Fibroblast of lung (primary cell): ENCODE measurements around the gene CHAMP1. TPM values are rescaled to one million over a fixed set of nuclear protein-coding genes. Genes with fewer than 3 reads are reported as not detected.
A peak's percentile ranks its signal among the peaks of the same experiment; 100 is the strongest.

Experiments used
- DNase-seq, 2 donors: peaks; one replicate each; pipeline versions ENCODE4 v3.0.0 to v3.0.0-alpha.2; 2010; ENCODE audit warnings: low read depth in 2 of 2
- H2AFZ ChIP-seq: 2 replicates; pipeline ENCODE4 v1.5.1; 2012; ENCODE audit warnings: low read length, control low read depth, inconsistent platforms
- H3K27ac ChIP-seq: 2 replicates; pipeline ENCODE4 v1.5.1; 2011; ENCODE audit warnings: low read length, control low read depth; ENCODE audit not compliant: insufficient read depth
- H3K27me3 ChIP-seq: 2 replicates; pipeline ENCODE4 v1.5.1; 2011; ENCODE audit warnings: mild to moderate bottlenecking, low read length; ENCODE audit not compliant: control insufficient read depth, insufficient read depth
- H3K36me3 ChIP-seq: 2 replicates; pipeline ENCODE4 v1.5.1; 2011; ENCODE audit warnings: low read length; ENCODE audit not compliant: control insufficient read depth, insufficient read depth
- H3K4me1 ChIP-seq: 2 replicates; pipeline ENCODE4 v1.5.1; 2011; ENCODE audit warnings: low read length; ENCODE audit not compliant: control insufficient read depth, insufficient read depth; ENCODE audit errors: extremely low read depth
- H3K4me2 ChIP-seq: 2 replicates; pipeline ENCODE4 v1.5.1; 2011; ENCODE audit warnings: low read length, control low read depth; ENCODE audit not compliant: insufficient read depth; ENCODE audit errors: extremely low read depth
- H3K4me3 ChIP-seq, 4 experiments: fragments of 200-600 bp in 1 of 4; sonication (generic) in 1 of 4; replicated peaks in 1 of 4; 2 replicates each; pipeline ENCODE4 v1.5.1; 2011 to 2016; ENCODE audit warnings: low read length in 4 of 4, low read depth in 3 of 4, mild to moderate bottlenecking in 3 of 4, control low read depth in 2 of 4, inconsistent platforms in 1 of 4, mixed read lengths in 1 of 4; ENCODE audit not compliant: insufficient read depth in 1 of 4; ENCODE audit errors: control extremely low read depth in 1 of 4
- H3K79me2 ChIP-seq: 2 replicates; pipeline ENCODE4 v1.5.1; 2012; ENCODE audit warnings: mild to moderate bottlenecking, low read length, inconsistent platforms; ENCODE audit not compliant: control insufficient read depth, insufficient read depth
- H3K9ac ChIP-seq: 2 replicates; pipeline ENCODE4 v1.5.1; 2011; ENCODE audit warnings: mild to moderate bottlenecking, low read length, control low read depth; ENCODE audit not compliant: insufficient read depth
- H3K9me3 ChIP-seq: 2 replicates; pipeline ENCODE4 v1.5.1; 2012; ENCODE audit warnings: low read depth, low read length; ENCODE audit not compliant: control insufficient read depth, insufficient read depth
- H4K20me1 ChIP-seq: 2 replicates; pipeline ENCODE4 v1.5.1; 2011; ENCODE audit warnings: low read length; ENCODE audit not compliant: control insufficient read depth, insufficient read depth; ENCODE audit errors: extremely low read depth
- CTCF ChIP-seq, 2 donors: IDR thresholded peaks in 1 of 2; conservative IDR thresholded peaks in 1 of 2; 1 replicate in 1 of 2; 2 replicates in 1 of 2; pipeline ENCODE4 v1.5.1; 2011 to 2012; ENCODE audit warnings: low read length in 2 of 2, control low read depth in 1 of 2, inconsistent platforms in 1 of 2, low read depth in 1 of 2, mild to moderate bottlenecking in 1 of 2
- EZH2 ChIP-seq: IDR thresholded peaks from 2 replicates; pipeline ENCODE4 v1.5.1; 2012; ENCODE audit warnings: low read length, control low read depth, mild to moderate bottlenecking; ENCODE audit errors: missing control alignments
- polyA plus RNA-seq, 2 donors: library from polyadenylated mRNA; depleted of rRNA in 1 of 2; stranded (reverse) in 1 of 2; unstranded in 1 of 2; fragments of >200 nt; gene quantifications; 2 replicates each; pipeline ENCODE4 v1.2.1, GENCODE V29; 2011 to 2012; ENCODE audit warnings: missing spikeins in 1 of 2
- total RNA-seq: library from RNA; depleted of rRNA; stranded (reverse); fragments of >200 nt; gene quantifications from 2 replicates; pipeline ENCODE4 v1.2.1, GENCODE V29; 2014

The CHAMP1 gene
- total and polyA plus RNA-seq, 2 donors (not counting 1 experiment from before 2014, with no cell fraction given) = 14.5 to 35.2 TPM

DNA sequence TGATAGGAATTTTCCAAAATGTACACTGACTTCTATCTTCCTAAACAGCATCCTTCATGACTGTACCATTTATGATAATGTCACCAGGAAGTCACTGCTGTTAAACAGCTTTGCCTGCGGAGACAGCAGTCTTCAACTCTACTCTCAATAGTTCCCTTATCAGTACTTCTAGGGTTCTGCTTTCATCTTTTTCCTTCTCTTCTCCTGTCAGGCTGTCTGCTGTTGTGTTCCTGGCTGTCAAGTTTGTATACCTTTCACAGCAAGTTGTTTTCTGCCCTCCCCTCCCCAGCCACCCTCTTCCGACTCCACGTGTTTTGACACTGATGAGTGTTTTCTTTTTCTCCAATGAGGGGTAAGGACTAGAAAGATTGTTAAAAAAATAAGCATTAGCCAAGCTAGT is 30.7 kb upstream of the CHAMP1 start:
- Histone ChIP-seq H3K9me3 (no peaks in the 10 kb centered on the region), H3K4me3 (peak overlapping the region in 2 of 4 experiments; percentile 30 to 94), H3K79me2 (peaks cover 29% of the 10 kb centered on the region), H3K4me1 (peaks cover 8% of the 10 kb centered on the region), H3K27ac (no peak overlapping the region), H2AFZ (no peak overlapping the region), H3K4me2 (peak overlapping the region; percentile 48), H3K27me3 (no peaks in the 10 kb centered on the region), H3K36me3 (peaks cover 6% of the 10 kb centered on the region), H3K9ac (no peak overlapping the region), H4K20me1 (no peaks in the 10 kb centered on the region)
- DNase-seq = no peak
- TF ChIP-seq CTCF (conservative IDR thresholded peaks at IDR 0.05 in 1 of 2, IDR thresholded peaks at IDR 0.05 in 1 of 2; ENCODE audit: low read depth in 1 of 2, low read length in 2 of 2) = no peak

- no peak for DNase-seq
- Histone ChIP-seq H3K9me3 (no peaks in the 10 kb centered on the region), H3K27ac (no peak overlapping the region), H2AFZ (no peak overlapping the region), H3K9ac (no peak overlapping the region), H3K27me3 (no peaks in the 10 kb centered on the region), H3K36me3 (peaks cover 6% of the 10 kb centered on the region), H4K20me1 (no peaks in the 10 kb centered on the region), H3K4me1 (peaks cover 8% of the 10 kb centered on the region), H3K79me2 (peaks cover 29% of the 10 kb centered on the region), H3K4me3 (no peak overlapping the region), H3K4me2 (no peak overlapping the region)
- no peak for TF ChIP-seq EZH2
- TF ChIP-seq CTCF (conservative IDR thresholded peaks at IDR 0.05 in 1 of 2, IDR thresholded peaks at IDR 0.05 in 1 of 2; ENCODE audit: low read depth in 1 of 2, low read length in 2 of 2) = no peak
Observed at GRCh38 chr13:114284680-114285079, 29.6 kb upstream of the CHAMP1 start.

- Histone ChIP-seq H3K79me2 (peaks cover 29% of the 10 kb centered on the region), H4K20me1 (no peaks in the 10 kb centered on the region), H3K27ac (no peak overlapping the region), H3K4me1 (peaks cover 5% of the 10 kb centered on the region), H3K36me3 (peaks cover 6% of the 10 kb centered on the region), H3K9me3 (no peaks in the 10 kb centered on the region), H3K4me3 (no peak overlapping the region), H3K27me3 (no peaks in the 10 kb centered on the region), H2AFZ (no peak overlapping the region), H3K9ac (no peak overlapping the region), H3K4me2 (no peak overlapping the region)
- TF ChIP-seq EZH2 = no peak
- TF ChIP-seq CTCF (conservative IDR thresholded peaks at IDR 0.05 in 1 of 2, IDR thresholded peaks at IDR 0.05 in 1 of 2; ENCODE audit: low read depth in 1 of 2, low read length in 2 of 2) = no peak
- DNase-seq = peak in 1 of 2 donors; percentile 51
Observed at GRCh38 chr13:114285166-114285808, 29.0 kb upstream of the CHAMP1 start.
